ENCODE data around the gene NSD1.

- TF ChIP-seq CTCF (IDR thresholded peaks at IDR 0.05) (no peak), POLR2A (IDR thresholded peaks at IDR 0.05) (no peak)
These were observed 166.8 kb downstream of the NSD1 start for GRCh38 chr5:177300236-177300880.

Data from vagina (tissue), 2 donors.